Measurements from ENCODE around the gene IL6R. TPM values are rescaled to one million over a fixed set of nuclear protein-coding genes. Genes with fewer than 3 reads are reported as not detected.

Gene IL6R
- total and polyA plus RNA-seq, 2 of the 4 experiments (the other 2 are of a cell fraction), result 5.3 to 9.5 TPM

DNA sequence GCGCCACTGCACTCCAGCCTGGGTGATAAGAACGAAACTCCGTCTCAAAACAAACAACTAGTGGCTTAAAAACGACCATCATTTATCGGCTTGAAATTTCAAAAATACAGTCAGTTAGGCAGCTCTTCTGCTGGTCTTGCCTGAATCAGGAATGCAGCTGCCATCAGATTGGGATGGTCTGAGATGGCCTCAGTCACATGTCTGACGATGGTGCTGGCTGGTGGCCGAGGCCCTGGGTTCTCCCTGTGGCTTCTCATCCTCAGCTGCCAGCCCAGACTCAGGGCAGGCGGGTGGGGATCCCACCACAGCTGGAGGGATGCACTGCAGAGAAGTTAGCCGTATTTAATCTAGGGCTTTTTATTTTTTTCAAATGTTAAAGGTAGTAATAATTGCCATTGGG, 31.3 kb downstream of the IL6R start:
- in situ Hi-C loops (cut with MboI; ENCODE audit: low sequenced_read_pairs), result no loop called here
- H3K56ac ChIP-seq (ENCODE audit: extremely low read depth, insufficient read depth, low read length), result no peak overlapping the region
- H3K79me1 ChIP-seq (ENCODE audit: low read depth in 1 of 2, low read length in 2 of 2), result no peaks in the 10 kb centered on the region
- H4K20me1 ChIP-seq (ENCODE audit: insufficient read depth, low read length), result peaks cover 17% of the 10 kb centered on the region
- BruUV-seq (replicated peaks), result no TSS peak
- H4K91ac ChIP-seq (ENCODE audit: insufficient read depth, low read depth, low read length), result no peak overlapping the region
- CTCF ChIA-PET, result no interaction called here
- 80% methylated on average over 1 of the region's 9 CpGs; no CpG with 5 or more reads in 1 of the 2 experiments for WGBS, 2 experiments (ENCODE audit: extremely low coverage in 2 of 2, insufficient read length in 1 of 2)
- no peak for TF ChIP-seq CEBPB (IDR thresholded peaks at IDR 0.05; ENCODE audit: low read depth, low read length)
- TF ChIP-seq FOS (IDR thresholded peaks at IDR 0.05; ENCODE audit: low read depth, low read length), result no peak
- no peak overlapping the region for H3K4me2 ChIP-seq (ENCODE audit: low read depth, low read length)
- H3K18ac ChIP-seq (ENCODE audit: low read depth, low read length), result no peak overlapping the region
- H2AFZ ChIP-seq (replicated peaks; ENCODE audit: low read length, poor library complexity), result no peak overlapping the region
- no peak overlapping the region for H3K9ac ChIP-seq (ENCODE audit: low read depth, low read length)
- H2BK5ac ChIP-seq (ENCODE audit: low read depth, low read length, poor library complexity, severe bottlenecking), result no peak overlapping the region
- H2AK5ac ChIP-seq (ENCODE audit: low read depth, low read length), result no peak overlapping the region
- H3K14ac ChIP-seq (replicated peaks; ENCODE audit: low read depth, low read length), result no peak overlapping the region
- no peaks in the 10 kb centered on the region for H3K9me3 ChIP-seq (ENCODE audit: control insufficient read depth, insufficient read depth, low read length)
- no peak overlapping the region for H4K5ac ChIP-seq (ENCODE audit: low read depth, low read length)
- H3K36me3 ChIP-seq (ENCODE audit: control insufficient read depth, insufficient read depth, low read length), result peaks cover 41% of the 10 kb centered on the region
- H3K4me1 ChIP-seq (ENCODE audit: control insufficient read depth, insufficient read depth, low read length), result peaks cover 9% of the 10 kb centered on the region
- no peak overlapping the region for H2AK9ac ChIP-seq (replicated peaks; ENCODE audit: low read depth, low read length, poor library complexity)
- peaks cover 11% of the 10 kb centered on the region for H3K9me1 ChIP-seq (ENCODE audit: insufficient read depth, low read length)
- H2BK20ac ChIP-seq (ENCODE audit: low read depth, low read length), result no peak overlapping the region
- DNase-seq (no peak), ATAC-seq (ENCODE audit: low read depth) (no peak)
- POLR2A ChIA-PET (ENCODE audit: unreplicated experiment), result no interaction called here
- no peak overlapping the region for H3K4me3 ChIP-seq (ENCODE audit: insufficient read depth, low read depth, low read length)
- no peak overlapping the region for H3K23ac ChIP-seq (ENCODE audit: low read depth, low read length)
- no peak overlapping the region for H4K8ac ChIP-seq (ENCODE audit: low read depth in 2 of 2, low read length in 2 of 2)
- no peak overlapping the region for H3K4ac ChIP-seq (ENCODE audit: low read depth, low read length)
- intact Hi-C loops (cut with micrococcal nuclease), result no loop called here
- no peak overlapping the region for H2BK120ac ChIP-seq (ENCODE audit: low read depth, low read length)
- no peak overlapping the region for H2BK15ac ChIP-seq (ENCODE audit: low read depth, low read length)
- dilution Hi-C loops (cut with HindIII; ENCODE audit: low sequenced_read_pairs, unreplicated experiment), result no loop called here
- peaks cover 18% of the 10 kb centered on the region for H3K27me3 ChIP-seq (ENCODE audit: control insufficient read depth, insufficient read depth, low read length)
- no peak overlapping the region for H3K27ac ChIP-seq (ENCODE audit: insufficient read depth, low read length)

Data from IMR-90 (cell line).